ENCODE results near the gene MEIKIN.

DNA sequence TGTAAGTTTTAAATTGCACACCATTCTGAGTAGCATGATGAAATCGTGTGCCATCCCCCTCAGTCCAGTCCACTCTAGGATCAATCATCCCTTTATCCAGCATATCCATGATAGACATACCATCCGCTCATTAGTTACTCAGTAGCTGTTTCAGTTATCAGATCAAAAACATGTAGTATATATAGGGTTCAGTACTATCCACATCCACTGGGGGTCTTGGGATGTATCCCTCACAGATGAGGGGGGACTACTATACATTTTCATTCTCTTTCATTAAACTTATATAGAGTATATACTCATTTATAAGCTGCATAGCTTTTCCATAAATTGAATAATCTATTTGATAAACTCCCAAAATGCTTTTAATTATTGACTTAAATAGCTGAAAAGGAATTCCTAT is 67.6 kb downstream of the MEIKIN start:
- TF ChIP-seq, protein P1, sequence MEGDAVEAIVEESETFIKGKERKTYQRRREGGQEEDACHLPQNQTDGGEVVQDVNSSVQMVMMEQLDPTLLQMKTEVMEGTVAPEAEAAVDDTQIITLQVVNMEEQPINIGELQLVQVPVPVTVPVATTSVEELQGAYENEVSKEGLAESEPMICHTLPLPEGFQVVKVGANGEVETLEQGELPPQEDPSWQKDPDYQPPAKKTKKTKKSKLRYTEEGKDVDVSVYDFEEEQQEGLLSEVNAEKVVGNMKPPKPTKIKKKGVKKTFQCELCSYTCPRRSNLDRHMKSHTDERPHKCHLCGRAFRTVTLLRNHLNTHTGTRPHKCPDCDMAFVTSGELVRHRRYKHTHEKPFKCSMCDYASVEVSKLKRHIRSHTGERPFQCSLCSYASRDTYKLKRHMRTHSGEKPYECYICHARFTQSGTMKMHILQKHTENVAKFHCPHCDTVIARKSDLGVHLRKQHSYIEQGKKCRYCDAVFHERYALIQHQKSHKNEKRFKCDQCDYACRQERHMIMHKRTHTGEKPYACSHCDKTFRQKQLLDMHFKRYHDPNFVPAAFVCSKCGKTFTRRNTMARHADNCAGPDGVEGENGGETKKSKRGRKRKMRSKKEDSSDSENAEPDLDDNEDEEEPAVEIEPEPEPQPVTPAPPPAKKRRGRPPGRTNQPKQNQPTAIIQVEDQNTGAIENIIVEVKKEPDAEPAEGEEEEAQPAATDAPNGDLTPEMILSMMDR (IDR thresholded peaks at IDR 0.05): no peak
- TF ChIP-seq SIN3A (IDR thresholded peaks at IDR 0.05; ENCODE audit: borderline replicate concordance, insufficient read depth, low read depth, low read length) (no peak), POLR2AphosphoS5 (IDR thresholded peaks at IDR 0.05; ENCODE audit: low read depth, low read length) (no peak), TCF7L2 (IDR thresholded peaks at IDR 0.05; ENCODE audit: low read depth, low read length) (no peak)

All from Panc1 (cell line).